AG10803 (cell line): ENCODE results near the gene PIM1.

ENCODE experiments used
- DNase-seq: peaks from one replicate; pipeline ENCODE4 v3.0.0; 2010; ENCODE audit warnings: low read depth
- H3K4me3 ChIP-seq: 2 replicates; pipeline ENCODE4 v1.5.1; 2011; ENCODE audit warnings: mild to moderate bottlenecking, low read length, control low read depth
- CTCF ChIP-seq: conservative IDR thresholded peaks from 2 replicates; pipeline ENCODE4 v1.5.1; 2011; ENCODE audit warnings: mild to moderate bottlenecking, low read length, control low read depth, inconsistent platforms

PIM1 gene

GRCh38 chr6:37222125-37222967 lies 52.4 kb downstream of the PIM1 start:
- TF ChIP-seq CTCF: no peak
- H3K4me3 ChIP-seq: peak overlapping the region; percentile 69
- peak; percentile 64 for DNase-seq

- peak overlapping the region; percentile 69 for H3K4me3 ChIP-seq
- no peak for DNase-seq
- TF ChIP-seq CTCF: no peak
These were observed 53.0 kb downstream of the PIM1 start for GRCh38 chr6:37222992-37223391.
